Mucosa of descending colon (tissue), 3 donors: ENCODE measurements around the gene SPRN. TPM values are rescaled to one million over a fixed set of nuclear protein-coding genes. Genes with fewer than 3 reads are reported as not detected.
A peak's percentile ranks its signal among the peaks of the same experiment; 100 is the strongest.

Source experiments
- ATAC-seq: fragments of 200-7000 bp; cut with Tn5 transposase; one replicate; pipeline ENCODE4 v1.9.1; 2020; ENCODE audit warnings: mild to moderate bottlenecking, moderate library complexity
- DNase-seq, 3 donors: peaks; one replicate each; pipeline ENCODE4 v3.0.0-alpha.2; 2020
- H3K36me3 ChIP-seq: fragments of 200-600 bp; one replicate; pipeline ENCODE4 v1.8.0; 2021; ENCODE audit warnings: low read depth, mild to moderate bottlenecking
- H3K4me1 ChIP-seq: fragments of 200-600 bp; one replicate; pipeline ENCODE4 v1.8.0; 2021; ENCODE audit warnings: low read depth, mild to moderate bottlenecking
- H3K4me3 ChIP-seq: fragments of 200-600 bp; one replicate; pipeline ENCODE4 v1.8.0; 2021; ENCODE audit warnings: mild to moderate bottlenecking
- H3K9me3 ChIP-seq: fragments of 200-600 bp; one replicate; pipeline ENCODE4 v1.8.0; 2021; ENCODE audit warnings: mild to moderate bottlenecking
- CTCF ChIP-seq: fragments of 200-600 bp; IDR thresholded peaks from one replicate; pipeline ENCODE4 v1.8.0; 2022; ENCODE audit warnings: antibody characterized with exemption, mild to moderate bottlenecking
- intact Hi-C, 2 donors: fragments of 100-400 bp; cut with DNase I in 1 of 2; cut with micrococcal nuclease in 1 of 2; formaldehyde crosslinking; loops; one replicate each; pipeline versions ENCODE4 v1.11.0 to v1.11.1; 2022; cut with DNase I, micrococcal nuclease
- total RNA-seq, 3 donors: library from RNA; stranded (reverse); fragmentation: NEBNext Ultra II Directional in 2 of 3; extraction: Animal tissue kit (Norgen Biotek cat#: 25700) in 2 of 3; gene quantifications; one replicate each; pipeline versions ENCODE4 v1.2.1 to v1.2.4, GENCODE V29; 2021 to 2023
- donor health status: DM: no; HTN: no; CAD: no; lungs with moderate emphysema.
- donor health status: DM: no; HTN: no; CAD: no.
- donor health status: DM: no; HTN: yes; CAD: no.

The SPRN gene
- total RNA-seq, 3 donors from 2014 or later, result 0.25 TPM; not detected in 2

- ATAC-seq, result no peak
- Histone ChIP-seq H3K36me3 (no peaks in the 10 kb centered on the region), H3K4me1 (no peaks in the 10 kb centered on the region)
Measured at GRCh38 chr10:133405272-133405671, 19.2 kb downstream of the SPRN start.

GRCh38 chr10:133403784-133404183, 20.6 kb downstream of the SPRN start:
- no peak for TF ChIP-seq CTCF

More at GRCh38 chr10:133405272-133405671, 19.2 kb downstream of the SPRN start:
- no peak overlapping the region for H3K4me3 ChIP-seq
- no peaks in the 10 kb centered on the region for H3K9me3 ChIP-seq
- DNase-seq, result no peak
- no peak for TF ChIP-seq CTCF
- intact Hi-C loops, result no loop called here

GRCh38 chr10:133403359-133403758, 21.1 kb downstream of the SPRN start:
- no peaks in the 10 kb centered on the region for H3K9me3 ChIP-seq
- intact Hi-C loops, result no loop called here
- ATAC-seq (no peak), DNase-seq (no peak)
- TF ChIP-seq CTCF, result no peak
- H3K4me1 ChIP-seq, result no peaks in the 10 kb centered on the region
- H3K36me3 ChIP-seq, result peaks cover 8% of the 10 kb centered on the region
- no peak overlapping the region for H3K4me3 ChIP-seq

More at GRCh38 chr10:133403784-133404183, 20.6 kb downstream of the SPRN start:
- no peaks in the 10 kb centered on the region for H3K9me3 ChIP-seq
- no peak for DNase-seq
- ATAC-seq, result no peak
- H3K4me3 ChIP-seq, result no peak overlapping the region
- intact Hi-C loops, result no loop called here
- peaks cover 8% of the 10 kb centered on the region for H3K36me3 ChIP-seq
- no peaks in the 10 kb centered on the region for H3K4me1 ChIP-seq

- Histone ChIP-seq H3K36me3 (peaks cover 8% of the 10 kb centered on the region), H3K9me3 (no peaks in the 10 kb centered on the region), H3K4me1 (no peaks in the 10 kb centered on the region), H3K4me3 (no peak overlapping the region)
- peak; percentile 8 for ATAC-seq
- no peak for TF ChIP-seq CTCF
- intact Hi-C loops, result no loop called here
- DNase-seq, result peak in 1 of 3 donors; percentile 43
Measured at GRCh38 chr10:133401981-133402725, 22.3 kb downstream of the SPRN start.

GRCh38 chr10:133401500-133401899, 22.9 kb downstream of the SPRN start:
- H3K9me3 ChIP-seq, result no peaks in the 10 kb centered on the region
- intact Hi-C loops, result no loop called here
- ATAC-seq (peak; percentile 25), DNase-seq (peak in 1 of 3 donors; percentile 50)
- H3K4me1 ChIP-seq, result no peaks in the 10 kb centered on the region
- no peak overlapping the region for H3K4me3 ChIP-seq
- peaks cover 8% of the 10 kb centered on the region for H3K36me3 ChIP-seq
- TF ChIP-seq CTCF, result no peak
